NAMALWA (cell line): ENCODE measurements around the gene TPRG1L.
"Not testable (repeated sequence)": the region's sequence is repeated elsewhere in the genome, so short reads cannot be mapped to it uniquely, and the experiment has no call there.

Experiments used
- DNase-seq: peaks from one replicate; pipeline ENCODE4 v3.0.0-alpha.2; 2015; ENCODE audit warnings: low spot score

Gene TPRG1L

GRCh38 chr1:3609016-3609768 is 15.6 kb upstream of the TPRG1L start:
- DNase-seq, result no peak

- no peak for DNase-seq
Measured at GRCh38 chr1:3609769-3610526, 14.9 kb upstream of the TPRG1L start.

- no peak for DNase-seq
Measured at GRCh38 chr1:3610527-3611169, 14.2 kb upstream of the TPRG1L start.

- DNase-seq, result no peak
Measured at GRCh38 chr1:3611170-3612019, 13.4 kb upstream of the TPRG1L start, which contains the start of gene MEGF6. TSS of gene MEGF6 (minus strand) at chr1:3611508. CDS start at chr1:3611268, 240 bp downstream.

- DNase-seq, result no peak
Measured at GRCh38 chr1:3612123-3612522, 12.7 kb upstream of the TPRG1L start.

GRCh38 chr1:3614755-3615742 is 9.8 kb upstream of the TPRG1L start:
- DNase-seq, result peak; percentile 47

- no peak for DNase-seq
Measured at GRCh38 chr1:3616861-3617260, 8.0 kb upstream of the TPRG1L start.

- DNase-seq, result no peak
Measured at GRCh38 chr1:3617806-3618345, 6.9 kb upstream of the TPRG1L start.

GRCh38 chr1:3618531-3618880 is 6.3 kb upstream of the TPRG1L start:
- DNase-seq, result no peak

- peak; percentile 95 for DNase-seq
Measured at GRCh38 chr1:3618881-3619671, 5.7 kb upstream of the TPRG1L start.

- DNase-seq, result no peak
Measured at GRCh38 chr1:3620708-3621107, 4.1 kb upstream of the TPRG1L start.

GRCh38 chr1:3621151-3621671 is 3.6 kb upstream of the TPRG1L start:
- DNase-seq, result peak; percentile 49

GRCh38 chr1:3622102-3622501 is 2.7 kb upstream of the TPRG1L start:
- not testable (repeated sequence) for DNase-seq

- DNase-seq, result no peak
Measured at GRCh38 chr1:3623441-3624199, 1.2 kb upstream of the TPRG1L start.

- no peak for DNase-seq
Measured at GRCh38 chr1:3625151-3625907, 514 bp downstream of the TPRG1L start.

- DNase-seq, result no peak
Measured at GRCh38 chr1:3626025-3626424, 1.2 kb downstream of the TPRG1L start.

- no peak for DNase-seq
Measured at GRCh38 chr1:3627515-3628253, 2.9 kb downstream of the TPRG1L start.
